MG63 (cell line): Measurements from ENCODE around the gene TTC33. TPM values are rescaled to one million over a fixed set of nuclear protein-coding genes. Genes with fewer than 3 reads are reported as not detected.
"Not testable (repeated sequence)": the region's sequence is repeated elsewhere in the genome, so short reads cannot be mapped to it uniquely, and the experiment has no call there.

Source experiments
- DNase-seq: peaks from one replicate; pipeline ENCODE4 v3.0.0-alpha.2; 2020
- H3K27me3 ChIP-seq: fragments of 250-450 bp; sonication (Bioruptor Pico); 2 replicates; pipeline ENCODE4 v1.5.1; 2020; ENCODE audit warnings: mild to moderate bottlenecking, moderate library complexity
- H3K36me3 ChIP-seq: fragments of 250-450 bp; sonication (Bioruptor Pico); 2 replicates; pipeline ENCODE4 v1.5.1; 2020; ENCODE audit warnings: mild to moderate bottlenecking, moderate library complexity
- H3K4me3 ChIP-seq: fragments of 250-450 bp; sonication (Bioruptor Pico); 2 replicates; pipeline ENCODE4 v1.5.1; 2020; ENCODE audit warnings: mild to moderate bottlenecking, moderate library complexity
- H3K9me3 ChIP-seq: fragments of 250-450 bp; sonication (Bioruptor Pico); 2 replicates; pipeline ENCODE4 v1.5.1; 2020; ENCODE audit warnings: mild to moderate bottlenecking, moderate library complexity
- total RNA-seq: library from RNA; depleted of rRNA; stranded (reverse); fragments of >200 nt; shearing (Covaris generic); gene quantifications from 2 replicates; pipeline ENCODE4 v1.2.3, GENCODE V29; 2014; ENCODE audit warnings: low replicate concordance

The TTC33 gene
- total RNA-seq, 1 experiment from 2014 or later = 16.3 TPM

DNA sequence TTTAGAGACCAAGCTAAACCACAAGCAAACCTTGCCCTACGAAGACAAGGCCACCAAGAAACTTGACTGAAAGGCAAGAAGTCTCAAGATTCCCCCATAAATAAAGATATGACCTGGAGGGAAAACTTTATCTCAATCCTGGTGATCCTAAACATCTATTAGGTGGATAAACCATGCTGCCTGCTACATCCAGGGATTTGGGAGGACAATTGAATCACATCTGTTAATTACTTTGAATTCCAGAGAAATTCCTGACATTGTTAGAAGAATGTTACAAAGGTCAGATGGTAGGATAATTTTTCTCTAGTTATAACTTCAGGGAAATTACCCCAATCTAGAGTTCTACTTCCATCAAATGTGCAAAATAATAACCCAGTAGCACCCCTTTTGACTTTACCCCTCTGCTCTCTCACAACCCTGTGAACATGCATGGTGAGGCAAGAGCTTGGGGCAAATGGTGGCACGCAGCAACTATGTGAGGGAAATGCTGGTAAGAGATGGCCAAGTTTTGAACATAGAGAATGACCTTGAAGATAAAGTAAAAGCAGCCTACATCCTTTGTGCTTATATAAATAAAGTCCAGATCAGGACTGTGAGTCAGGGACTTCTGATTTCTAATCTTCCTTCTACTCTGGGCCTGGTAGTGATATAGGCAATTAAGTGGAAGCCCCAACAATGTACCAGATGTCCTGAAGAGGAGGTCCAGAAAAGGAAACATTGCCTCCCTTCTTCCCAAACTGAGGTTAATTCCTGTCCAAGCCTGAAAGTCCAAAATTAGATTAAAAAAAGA, 133.1 kb downstream of the TTC33 start:
- Histone ChIP-seq H3K9me3 (no peaks in the 10 kb centered on the region), H3K27me3 (no peaks in the 10 kb centered on the region), H3K4me3 (no peak overlapping the region), H3K36me3 (no peaks in the 10 kb centered on the region)
- DNase-seq = no peak

DNA sequence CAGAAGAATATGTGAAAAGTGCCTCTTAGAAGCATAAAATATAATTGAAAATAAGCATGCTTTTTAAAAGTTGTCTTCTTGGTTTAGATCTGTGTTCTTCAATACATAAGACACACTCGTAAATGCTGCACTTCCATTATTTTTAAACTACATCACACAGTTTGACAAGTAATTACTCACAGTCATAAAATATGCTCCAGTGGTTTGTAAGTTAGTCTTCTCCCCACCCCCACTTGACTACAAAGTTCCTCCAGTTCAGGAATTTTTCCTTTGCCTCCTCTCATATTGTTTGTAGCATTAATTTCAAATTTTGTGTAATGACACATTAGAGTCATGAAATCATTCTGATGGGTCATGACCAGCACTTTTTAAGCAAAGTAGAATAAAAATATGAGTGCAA, 136.3 kb downstream of the TTC33 start:
- DNase-seq = no peak
- H3K36me3 ChIP-seq = no peaks in the 10 kb centered on the region
- H3K4me3 ChIP-seq = no peak overlapping the region
- no peaks in the 10 kb centered on the region for H3K9me3 ChIP-seq
- H3K27me3 ChIP-seq = no peaks in the 10 kb centered on the region

DNA sequence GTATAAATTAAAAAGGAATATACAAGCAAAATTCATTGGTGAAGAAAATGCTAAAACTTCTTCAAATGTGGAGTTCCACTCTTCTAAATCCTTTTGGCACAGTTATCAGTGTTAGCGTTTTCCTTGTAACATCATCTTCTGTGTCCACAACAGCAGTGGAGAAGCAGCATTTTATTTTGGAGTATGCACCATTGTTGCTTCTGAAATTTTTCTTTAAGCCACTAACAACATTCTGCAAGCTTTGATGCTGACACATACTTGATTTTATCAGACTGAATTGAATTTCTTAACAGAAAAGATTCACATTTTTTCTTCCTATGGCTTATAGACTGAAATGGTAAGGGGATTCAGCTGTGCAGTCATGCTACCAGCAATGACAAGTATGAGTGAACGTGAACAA, 136.8 kb downstream of the TTC33 start:
- Histone ChIP-seq H3K4me3 (no peak overlapping the region), H3K27me3 (no peaks in the 10 kb centered on the region), H3K36me3 (no peaks in the 10 kb centered on the region), H3K9me3 (no peaks in the 10 kb centered on the region)
- DNase-seq = no peak

DNA sequence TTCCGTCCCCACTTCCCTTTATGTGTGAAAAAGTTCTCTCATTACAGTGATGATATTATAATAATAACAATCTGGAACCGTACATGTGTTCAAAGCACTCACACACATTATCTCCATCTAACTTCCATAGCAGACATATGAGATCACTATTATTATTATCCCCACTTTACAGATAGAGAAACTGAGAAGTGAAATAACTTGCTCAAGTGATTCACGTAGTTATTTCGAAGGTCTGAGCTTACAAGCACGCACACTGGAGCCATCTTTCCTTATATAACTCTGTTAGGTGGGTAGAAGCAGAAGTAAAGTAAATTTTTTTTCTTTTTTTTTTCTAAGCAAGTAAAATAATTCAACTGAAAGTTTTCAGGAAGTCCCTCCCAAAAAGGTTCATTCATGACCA, 139.0 kb downstream of the TTC33 start:
- DNase-seq = no peak
- Histone ChIP-seq H3K4me3 (no peak overlapping the region), H3K36me3 (no peaks in the 10 kb centered on the region), H3K27me3 (no peaks in the 10 kb centered on the region), H3K9me3 (no peaks in the 10 kb centered on the region)

DNA sequence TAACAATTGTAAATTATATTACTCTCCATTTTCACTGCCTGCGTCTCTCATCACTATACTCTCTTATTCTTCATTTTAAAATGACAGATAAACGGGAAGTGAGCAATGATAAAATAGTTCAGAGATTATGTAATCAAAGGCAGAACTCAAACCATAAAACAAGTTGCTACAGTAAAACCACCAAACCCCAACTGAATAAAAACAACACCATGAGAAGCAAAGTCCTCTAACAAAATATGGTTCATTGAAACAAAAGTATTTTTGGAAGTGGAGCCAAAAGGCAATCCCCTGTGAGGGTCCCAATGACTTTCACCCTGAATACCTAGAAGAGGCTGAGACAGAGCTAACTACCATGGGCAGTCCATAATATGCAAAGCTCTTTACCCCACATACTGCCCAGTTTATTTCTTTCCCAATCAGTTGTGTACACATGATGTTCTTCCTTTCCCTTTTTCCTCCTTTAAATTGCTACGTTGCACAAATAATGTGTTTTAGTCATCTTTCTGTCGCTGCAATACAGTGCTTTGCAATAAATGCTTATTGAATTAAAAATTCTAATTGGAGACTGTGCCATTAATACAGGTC, 140.1 kb downstream of the TTC33 start:
- Histone ChIP-seq H3K36me3 (no peaks in the 10 kb centered on the region), H3K27me3 (no peaks in the 10 kb centered on the region), H3K9me3 (no peaks in the 10 kb centered on the region), H3K4me3 (no peak overlapping the region)
- DNase-seq = no peak

DNA sequence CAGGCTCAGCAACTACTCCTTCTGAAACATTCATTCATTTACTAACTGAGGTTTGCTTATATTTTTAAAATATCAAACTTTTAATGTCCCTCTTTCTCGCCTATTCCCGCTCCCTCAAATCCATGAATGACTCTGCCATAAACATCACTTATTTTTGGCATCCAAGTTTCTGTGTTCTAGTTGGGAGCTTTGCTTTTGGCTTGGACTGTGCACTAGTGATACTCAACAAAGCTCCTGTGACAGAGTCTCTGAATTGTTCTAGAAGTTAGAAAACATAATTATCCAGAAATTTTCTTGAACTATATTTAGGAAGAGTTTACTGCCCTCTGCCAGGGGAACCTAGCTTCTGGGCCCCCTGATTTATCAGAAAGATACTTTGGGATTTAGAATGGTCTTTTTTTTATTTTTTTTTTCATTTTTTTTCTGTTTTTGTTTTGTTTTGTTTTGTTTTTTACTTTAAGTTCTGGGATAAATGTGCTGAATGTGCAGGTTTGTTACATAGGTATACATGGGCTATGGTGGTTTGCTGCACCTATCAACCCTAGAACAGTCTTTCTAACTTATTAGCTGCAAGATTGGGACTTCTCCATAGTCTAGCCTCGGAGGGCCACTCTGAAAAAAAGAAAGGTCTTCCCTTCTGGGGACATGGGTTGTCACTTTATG, 140.7 kb downstream of the TTC33 start:
- H3K36me3 ChIP-seq = no peaks in the 10 kb centered on the region
- no peak overlapping the region for H3K4me3 ChIP-seq
- no peaks in the 10 kb centered on the region for H3K9me3 ChIP-seq
- no peaks in the 10 kb centered on the region for H3K27me3 ChIP-seq
- no peak for DNase-seq

DNA sequence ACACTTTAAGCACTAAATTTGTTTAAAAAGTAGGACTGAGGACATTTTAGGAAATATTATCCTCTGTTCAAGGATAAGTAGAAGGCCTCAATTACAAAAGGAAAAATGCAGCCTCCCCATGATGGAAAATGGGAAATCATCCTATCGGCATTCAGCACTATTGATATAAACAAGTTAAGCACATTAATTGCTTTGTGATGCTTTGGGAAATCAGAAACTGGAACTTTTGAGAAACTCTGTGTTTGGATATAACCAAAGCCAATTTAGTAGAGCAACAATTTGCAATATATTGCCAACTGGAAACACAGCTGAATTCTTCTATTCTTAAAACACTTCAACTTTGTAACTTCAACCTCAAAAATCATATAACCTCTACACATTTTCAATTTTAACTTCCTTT, 141.3 kb downstream of the TTC33 start:
- DNase-seq = no peak
- no peaks in the 10 kb centered on the region for H3K9me3 ChIP-seq
- H3K27me3 ChIP-seq = no peaks in the 10 kb centered on the region
- no peak overlapping the region for H3K4me3 ChIP-seq
- H3K36me3 ChIP-seq = no peaks in the 10 kb centered on the region

DNA sequence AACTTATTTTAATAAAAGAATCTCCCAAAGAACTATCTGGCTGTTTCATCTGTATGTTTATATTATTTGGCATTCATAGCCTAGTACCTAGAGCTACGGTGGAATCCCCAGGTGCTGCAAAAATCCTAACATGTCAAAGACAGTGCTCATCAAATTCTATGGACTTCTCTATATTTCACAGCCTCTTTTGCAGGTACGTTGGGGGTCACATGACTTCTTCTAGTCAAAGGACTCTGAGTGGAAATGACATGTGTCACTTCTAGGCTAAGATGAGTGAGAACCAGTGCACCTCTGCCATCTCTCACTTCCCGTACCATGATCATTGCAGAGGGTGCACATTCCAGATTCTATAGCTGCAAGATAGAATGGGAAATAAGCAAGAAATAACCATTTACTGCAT, 148.6 kb downstream of the TTC33 start:
- H3K4me3 ChIP-seq = no peak overlapping the region
- no peaks in the 10 kb centered on the region for H3K36me3 ChIP-seq
- DNase-seq = no peak
- H3K9me3 ChIP-seq = no peaks in the 10 kb centered on the region
- no peaks in the 10 kb centered on the region for H3K27me3 ChIP-seq

DNA sequence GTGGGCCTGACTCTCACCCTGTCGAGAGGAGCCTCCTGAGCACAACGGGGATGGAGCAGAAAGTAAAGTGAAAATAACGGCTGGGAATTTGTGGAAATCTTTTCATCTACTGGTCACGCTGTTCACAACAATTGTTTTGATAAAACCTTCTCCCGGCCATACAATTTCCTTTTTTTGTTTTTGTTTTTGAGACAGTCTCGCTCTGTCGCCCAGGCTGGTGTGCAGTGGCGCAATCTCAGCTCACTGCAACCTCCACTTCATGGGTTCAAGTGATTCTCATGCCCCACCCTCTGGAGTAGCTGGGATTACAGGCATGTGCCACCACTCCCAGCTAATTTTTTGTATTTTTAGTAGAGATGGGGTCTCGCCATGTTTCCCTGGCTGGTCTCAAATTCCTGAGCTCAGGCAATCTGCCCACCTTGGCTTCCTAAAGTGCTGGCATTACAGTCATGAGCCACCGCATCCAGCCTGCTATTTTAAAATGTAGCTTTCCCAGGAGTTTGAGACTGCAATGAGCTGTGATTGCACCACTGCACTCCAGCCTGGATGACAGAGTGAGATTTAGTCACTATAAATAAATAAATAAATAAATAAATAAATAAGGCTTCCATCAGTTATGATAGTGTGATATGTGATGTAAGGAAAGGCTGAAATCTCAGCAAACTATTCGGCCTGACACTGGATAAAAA, 149.5 kb downstream of the TTC33 start:
- Histone ChIP-seq H3K4me3 (no peak overlapping the region), H3K36me3 (no peaks in the 10 kb centered on the region), H3K27me3 (no peaks in the 10 kb centered on the region), H3K9me3 (no peaks in the 10 kb centered on the region)
- DNase-seq = no peak

DNA sequence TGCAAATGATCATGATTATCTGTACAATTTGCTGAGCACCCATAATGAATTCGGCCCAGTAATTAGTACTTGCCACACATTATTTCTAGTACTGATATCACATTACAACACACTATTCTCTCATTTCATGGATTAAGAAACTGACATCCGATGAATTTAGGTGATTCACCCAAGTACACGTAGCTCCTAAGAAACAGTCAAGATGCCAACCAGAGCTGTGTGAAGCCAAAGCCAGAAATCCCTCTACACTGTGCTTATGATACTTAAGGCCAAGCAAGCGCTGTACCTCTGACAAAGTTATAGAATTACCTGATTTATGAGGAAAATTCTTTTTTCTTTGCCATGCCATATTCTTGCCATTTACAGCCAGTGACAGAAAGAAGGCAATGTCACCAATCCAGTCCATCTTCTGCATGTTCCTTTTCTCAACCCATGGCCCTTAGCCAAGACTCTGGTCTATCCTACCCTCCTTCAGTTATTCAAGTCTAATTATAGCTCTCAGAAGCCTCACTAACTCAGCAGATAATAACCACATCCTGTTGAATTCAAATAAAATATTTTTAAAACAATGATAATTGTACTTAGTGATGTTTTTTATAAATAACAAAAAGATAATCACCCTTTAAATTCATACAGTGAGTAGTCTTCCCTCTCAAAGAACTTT, 150.3 kb downstream of the TTC33 start:
- Histone ChIP-seq H3K36me3 (no peaks in the 10 kb centered on the region), H3K27me3 (no peaks in the 10 kb centered on the region), H3K9me3 (no peaks in the 10 kb centered on the region), H3K4me3 (no peak overlapping the region)
- DNase-seq = peak; percentile 8

DNA sequence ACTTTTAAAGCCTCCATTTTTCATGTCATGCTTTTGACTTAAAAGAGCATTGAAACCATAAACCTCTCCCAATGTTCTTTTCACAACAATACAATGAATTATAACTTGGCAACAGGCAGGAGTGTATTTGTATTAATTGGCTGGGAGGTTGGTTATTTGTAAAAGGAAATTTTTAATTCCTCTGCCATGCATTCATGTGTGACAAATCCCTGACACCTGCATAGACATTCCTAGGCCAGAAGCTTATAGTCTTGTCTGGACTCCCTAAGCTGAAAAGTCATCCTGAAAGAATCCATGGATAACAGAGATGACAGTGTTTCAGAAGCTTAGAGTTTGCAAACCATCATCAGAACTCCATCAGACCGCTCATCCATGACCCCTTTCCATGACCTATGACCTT, 152.4 kb downstream of the TTC33 start:
- H3K27me3 ChIP-seq = no peaks in the 10 kb centered on the region
- H3K9me3 ChIP-seq = no peaks in the 10 kb centered on the region
- peak; percentile 16 for DNase-seq

DNA sequence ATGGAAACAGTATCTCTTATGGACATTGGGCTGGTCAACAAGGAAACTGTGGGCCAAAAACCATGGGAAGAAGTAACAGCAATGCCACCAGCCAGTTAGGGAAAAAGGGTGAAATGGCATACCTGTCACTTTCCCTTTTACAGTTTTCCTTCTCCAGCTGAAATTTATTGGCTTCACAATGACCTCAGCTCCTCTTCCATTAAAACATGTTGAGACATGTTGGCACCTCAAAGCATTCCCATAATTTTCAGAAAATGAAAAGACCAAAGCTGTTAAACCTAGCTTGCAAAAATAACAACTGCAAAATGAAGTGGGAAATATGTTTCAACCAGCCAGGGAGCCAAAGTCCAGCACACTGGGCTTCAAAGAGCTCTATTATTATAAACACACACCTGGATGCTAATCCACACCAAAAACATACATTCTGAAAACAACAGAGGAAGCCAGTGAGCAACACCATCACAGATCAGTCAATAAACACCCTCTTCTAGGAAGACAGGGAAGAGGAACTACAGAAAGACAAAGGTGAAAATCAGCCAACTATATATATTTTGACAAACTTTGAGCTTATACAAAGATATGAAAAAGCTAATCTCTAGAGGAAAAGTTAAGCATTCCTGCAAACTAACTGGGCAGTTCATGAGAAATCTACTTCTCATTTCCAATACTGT, 154.4 kb downstream of the TTC33 start:
- Histone ChIP-seq H3K4me3 (no peak overlapping the region), H3K9me3 (no peaks in the 10 kb centered on the region), H3K36me3 (no peaks in the 10 kb centered on the region), H3K27me3 (no peaks in the 10 kb centered on the region)
- no peak for DNase-seq

More for the DNA sequence above, 152.4 kb downstream of the TTC33 start:
- Histone ChIP-seq H3K36me3 (no peaks in the 10 kb centered on the region), H3K4me3 (no peak overlapping the region)

DNA sequence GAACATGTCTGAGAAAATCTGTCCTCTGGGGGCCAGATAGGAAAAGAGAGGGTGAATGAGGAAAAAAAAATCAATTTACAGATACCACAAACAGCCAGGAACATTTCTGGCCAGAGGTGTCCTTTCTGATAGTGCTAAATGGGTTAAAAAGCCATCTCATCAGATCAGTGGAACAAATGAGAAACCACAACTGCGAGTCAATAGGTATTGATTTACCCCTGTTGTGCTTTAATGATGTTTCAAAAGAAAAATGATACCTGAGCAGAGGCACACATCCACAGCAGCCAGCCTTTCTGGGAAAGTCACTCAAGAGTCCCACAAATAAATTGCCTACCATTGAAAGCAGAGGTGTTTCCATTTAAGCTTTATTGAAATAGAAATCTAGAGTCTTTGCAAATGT, 155.4 kb downstream of the TTC33 start:
- Histone ChIP-seq H3K36me3 (no peaks in the 10 kb centered on the region), H3K4me3 (no peak overlapping the region), H3K9me3 (no peaks in the 10 kb centered on the region), H3K27me3 (no peaks in the 10 kb centered on the region)
- no peak for DNase-seq

DNA sequence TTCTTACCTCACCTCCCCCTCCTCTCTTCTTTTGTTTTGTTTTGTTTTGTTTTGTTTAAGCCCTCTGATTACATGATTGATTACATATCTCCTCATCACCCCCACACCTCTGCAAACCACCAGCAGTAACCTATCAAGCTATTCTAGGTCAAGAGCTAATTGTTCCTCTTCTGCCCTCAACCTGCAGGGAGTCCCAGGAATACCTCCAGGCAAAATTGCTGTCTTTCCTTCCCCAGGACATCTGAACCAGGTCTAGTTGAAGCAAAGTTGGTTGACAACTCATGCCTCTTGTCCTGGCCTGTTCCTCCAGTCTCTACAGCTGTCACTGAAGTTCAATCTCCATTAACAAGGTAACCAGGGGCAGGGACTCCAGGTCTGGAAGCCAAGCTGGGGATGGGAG, 156.1 kb downstream of the TTC33 start:
- no peak overlapping the region for H3K4me3 ChIP-seq
- H3K27me3 ChIP-seq = no peaks in the 10 kb centered on the region
- H3K9me3 ChIP-seq = no peaks in the 10 kb centered on the region
- no peaks in the 10 kb centered on the region for H3K36me3 ChIP-seq
- no peak for DNase-seq

DNA sequence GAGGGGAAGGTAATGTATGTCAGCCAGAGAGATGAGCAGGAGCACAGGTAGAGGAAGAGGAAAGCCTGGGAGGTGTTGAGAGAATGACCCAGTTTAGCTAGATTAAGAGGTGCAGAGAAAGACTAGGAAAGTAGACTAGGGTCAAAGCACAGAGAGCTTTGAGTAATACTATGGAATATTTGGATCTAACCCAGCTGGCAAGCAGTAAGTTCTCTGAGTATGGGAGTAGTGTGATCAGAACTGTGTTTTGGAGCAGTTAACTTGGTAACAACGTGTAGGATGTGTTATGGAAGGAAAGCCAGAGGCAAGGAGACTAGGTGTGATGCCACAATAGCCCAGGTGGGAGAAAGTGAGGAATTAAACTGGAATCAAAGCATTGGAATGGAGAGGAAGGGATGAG, 160.9 kb downstream of the TTC33 start:
- Histone ChIP-seq H3K9me3 (no peaks in the 10 kb centered on the region), H3K27me3 (no peaks in the 10 kb centered on the region), H3K4me3 (no peak overlapping the region), H3K36me3 (no peaks in the 10 kb centered on the region)
- DNase-seq = no peak

DNA sequence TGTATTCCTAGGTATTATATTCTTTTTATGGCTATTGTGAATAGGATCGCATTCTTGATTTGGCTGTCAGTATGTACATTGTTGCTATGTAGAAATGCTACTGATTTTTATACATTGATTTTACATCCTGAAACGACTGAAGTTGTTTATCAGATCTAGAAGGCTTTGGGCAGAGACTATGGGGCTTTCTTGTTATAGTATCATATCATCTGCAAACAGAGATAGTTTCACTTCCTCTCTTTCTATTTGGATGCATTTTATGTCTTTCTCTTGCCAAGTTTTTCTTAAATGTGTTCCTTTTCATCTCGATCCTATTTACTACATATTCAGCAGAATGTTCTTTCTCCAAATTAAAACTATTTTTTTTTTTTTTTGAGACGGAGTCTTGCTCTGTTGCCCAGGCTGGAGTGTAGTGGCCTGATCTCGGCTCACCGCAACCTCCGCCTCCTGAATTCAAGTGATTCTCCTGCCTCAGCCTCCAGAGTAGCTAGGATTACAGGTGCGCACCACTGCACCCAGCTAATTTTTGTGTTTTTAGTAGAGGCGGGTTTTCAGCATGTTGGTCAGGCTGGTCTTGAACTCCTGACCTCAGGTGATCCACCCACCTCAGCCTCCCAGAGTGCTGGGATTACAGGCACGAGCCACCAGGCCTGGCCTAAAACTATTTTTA, 163.9 kb downstream of the TTC33 start:
- not testable (repeated sequence) for H3K27me3 ChIP-seq, H3K4me3 ChIP-seq, H3K36me3 ChIP-seq, H3K9me3 ChIP-seq, DNase-seq
